OCI-LY7 (cell line): ENCODE data around the gene SNAP47. TPM values are rescaled to one million over a fixed set of nuclear protein-coding genes. Genes with fewer than 3 reads are reported as not detected.

Source experiments
- BruUV-seq: library from RNA; stranded (reverse); fragments of 400-500 nt; replicated peaks from 2 replicates; lab custom pipeline; 2021; lab: Mats Ljungman, UMichigan
- CTCF ChIA-PET: fragments of 300-600 bp; sonication (Branson Sonifier 250); formaldehyde crosslinking; loops from one replicate; lab custom pipeline; 2022; ENCODE audit warnings: antibody characterized with exemption; ENCODE audit not compliant: unreplicated experiment; lab: Charles Lee
- POLR2A ChIA-PET: fragments of 300-600 bp; sonication (Branson Sonifier 250); formaldehyde crosslinking; loops from one replicate; lab custom pipeline; 2022; ENCODE audit warnings: antibody characterized with exemption; lab: Charles Lee
- DNase-seq: peaks from one replicate; pipeline ENCODE4 v3.0.0-alpha.2; 2015; ENCODE audit warnings: low spot score
- H2AFZ ChIP-seq: fragments of 200-600 bp; sonication (generic), shearing (Covaris generic); 2 replicates; pipeline ENCODE4 v1.6.1; 2014; ENCODE audit warnings: mild to moderate bottlenecking, antibody characterized with exemption, low read length, moderate library complexity
- H3K27ac ChIP-seq: fragments of 200-600 bp; sonication (generic); 2 replicates; pipeline ENCODE4 v1.5.1; 2014; ENCODE audit warnings: mixed run types, low read depth, mild to moderate bottlenecking, moderate library complexity, low read length, inconsistent platforms; ENCODE audit not compliant: poor library complexity, severe bottlenecking
- H3K36me3 ChIP-seq: fragments of 200-600 bp; sonication (generic); 2 replicates; pipeline ENCODE4 v1.6.1; 2014; ENCODE audit warnings: mild to moderate bottlenecking, antibody characterized with exemption, low read length, moderate library complexity, mixed read lengths; ENCODE audit not compliant: insufficient read depth
- H3K4me1 ChIP-seq: fragments of 200-600 bp; sonication (generic); 2 replicates; pipeline ENCODE4 v1.5.1; 2014; ENCODE audit warnings: mild to moderate bottlenecking, low read length; ENCODE audit not compliant: insufficient read depth, poor library complexity, severe bottlenecking
- H3K4me2 ChIP-seq: fragments of 200-600 bp; sonication (generic); 2 replicates; pipeline ENCODE4 v1.6.1; 2014; ENCODE audit warnings: mild to moderate bottlenecking, low read length
- H3K4me3 ChIP-seq: fragments of 200-600 bp; sonication (generic); 2 replicates; pipeline ENCODE4 v1.5.1; 2014; ENCODE audit warnings: mild to moderate bottlenecking, low read depth, low read length; ENCODE audit not compliant: poor library complexity, severe bottlenecking
- H3K79me2 ChIP-seq: fragments of 200-600 bp; sonication (generic); 2 replicates; pipeline ENCODE4 v1.6.1; 2016; ENCODE audit warnings: low read depth, mild to moderate bottlenecking, low read length, moderate library complexity, mixed read lengths; ENCODE audit not compliant: insufficient read depth
- H3K9me2 ChIP-seq: fragments of 200-600 bp; sonication (generic); 2 replicates; pipeline ENCODE4 v1.6.1; 2016; ENCODE audit warnings: mild to moderate bottlenecking, low read length, mixed read lengths; ENCODE audit not compliant: insufficient read depth
- H3K9me3 ChIP-seq: fragments of 200-600 bp; sonication (generic); 2 replicates; pipeline ENCODE4 v1.6.1; 2014; ENCODE audit warnings: mild to moderate bottlenecking, mixed run types, low read length, mixed read lengths
- H4K20me1 ChIP-seq: fragments of 200-600 bp; sonication (generic); 2 replicates; pipeline ENCODE4 v1.6.1; 2014; ENCODE audit warnings: mild to moderate bottlenecking, antibody characterized with exemption, low read length, moderate library complexity, mixed read lengths; ENCODE audit not compliant: insufficient read depth
- CTCF ChIP-seq: fragments of 200-600 bp; sonication (generic); conservative IDR thresholded peaks from 2 replicates; pipeline ENCODE4 v1.5.1; 2014; ENCODE audit warnings: mild to moderate bottlenecking, antibody characterized with exemption, low read length, moderate library complexity, mixed read lengths
- EZH2phosphoT487 ChIP-seq: fragments of 200-600 bp; sonication (generic); IDR thresholded peaks from 2 replicates; pipeline ENCODE4 v1.6.1; 2018; ENCODE audit warnings: low read depth, borderline replicate concordance, mild to moderate bottlenecking, mixed run types, antibody characterized with exemption, low read length, moderate library complexity, mixed read lengths
- intact Hi-C: fragments of 100-400 bp; cut with micrococcal nuclease; formaldehyde crosslinking; loops from one replicate; pipeline ENCODE4 v1.10.0; 2022; ENCODE audit not compliant: unreplicated experiment
- total RNA-seq, 2 experiments: library from RNA; depleted of rRNA in 1 of 2; stranded (reverse); fragments of >200 nt in 1 of 2; shearing (Covaris generic) in 1 of 2; gene quantifications; 2 replicates each; pipeline ENCODE4 v1.2.3, GENCODE V29; 2014 to 2022

Gene SNAP47
- total RNA-seq, 2 experiments from 2014 or later: 29.8 to 44.2 TPM

- Histone ChIP-seq H3K9me3 (no peaks in the 10 kb centered on the region), H3K4me3 (no peak overlapping the region), H2AFZ (no peak overlapping the region), H3K79me2 (no peaks in the 10 kb centered on the region), H4K20me1 (no peaks in the 10 kb centered on the region), H3K27ac (no peak overlapping the region), H3K4me2 (no peak overlapping the region), H3K9me2 (no peaks in the 10 kb centered on the region), H3K36me3 (peaks cover 8% of the 10 kb centered on the region; the same call in 1 of the 2 replicates), H3K4me1 (no peaks in the 10 kb centered on the region)
- ChIA-PET POLR2A (no interaction called here), CTCF (no interaction called here)
- DNase-seq: no peak
- no TSS peak for BruUV-seq
- intact Hi-C loops: no loop called here
- no peak for TF ChIP-seq EZH2phosphoT487
- no peak for TF ChIP-seq CTCF
Measured at GRCh38 chr1:227775841-227776240, 40.6 kb downstream of the SNAP47 start.

- H3K36me3 ChIP-seq: peaks cover 8% of the 10 kb centered on the region; the same call in 1 of the 2 replicates
- H3K4me2 ChIP-seq: no peak overlapping the region
- H3K27ac ChIP-seq: no peak overlapping the region
- POLR2A ChIA-PET: no interaction called here
- H3K79me2 ChIP-seq: no peaks in the 10 kb centered on the region
- no peak for DNase-seq
- H2AFZ ChIP-seq: no peak overlapping the region
- no peaks in the 10 kb centered on the region for H4K20me1 ChIP-seq
- intact Hi-C loops: no loop called here
- no peak overlapping the region for H3K4me3 ChIP-seq
- no peaks in the 10 kb centered on the region for H3K9me2 ChIP-seq
- BruUV-seq: no TSS peak
- CTCF ChIA-PET: no interaction called here
- TF ChIP-seq EZH2phosphoT487 (no peak), CTCF (no peak)
- H3K4me1 ChIP-seq: no peaks in the 10 kb centered on the region
- H3K9me3 ChIP-seq: no peaks in the 10 kb centered on the region
Measured at GRCh38 chr1:227776331-227776771, 41.1 kb downstream of the SNAP47 start.

- H3K9me2 ChIP-seq: no peaks in the 10 kb centered on the region
- intact Hi-C loops: no loop called here
- no TSS peak for BruUV-seq
- H2AFZ ChIP-seq: no peak overlapping the region
- TF ChIP-seq EZH2phosphoT487 (no peak), CTCF (no peak)
- H3K9me3 ChIP-seq: no peaks in the 10 kb centered on the region
- H3K27ac ChIP-seq: no peak overlapping the region
- POLR2A ChIA-PET: interaction anchor here (0.9 kb wide), 1 partner anchor 11 kb away, joined by 3 read pairs; no protein-coding TSS in a partner anchor
- no peaks in the 10 kb centered on the region for H4K20me1 ChIP-seq
- H3K79me2 ChIP-seq: no peaks in the 10 kb centered on the region
- no peak overlapping the region for H3K4me2 ChIP-seq
- CTCF ChIA-PET: no interaction called here
- H3K36me3 ChIP-seq: peaks cover 8% of the 10 kb centered on the region; the same call in 1 of the 2 replicates
- H3K4me1 ChIP-seq: no peaks in the 10 kb centered on the region
- H3K4me3 ChIP-seq: no peak overlapping the region
- no peak for DNase-seq
Measured at GRCh38 chr1:227777156-227777555, 41.9 kb downstream of the SNAP47 start.
